HG02973 (cell line): ENCODE results near the gene SCAPER.
"Not testable (repeated sequence)": the region's sequence is repeated elsewhere in the genome, so short reads cannot be mapped to it uniquely, and the experiment has no call there.

Experiments
- ATAC-seq: cut with Tn5 transposase; IDR thresholded peaks from one replicate; pipeline ENCODE4 v1.9.1; 2021; ENCODE audit warnings: moderate library complexity; ENCODE audit not compliant: unreplicated experiment

SCAPER gene

GRCh38 chr15:76787273-76787672 is 117.9 kb downstream of the SCAPER start:
- ATAC-seq = no peak

- no peak for ATAC-seq
Measured at GRCh38 chr15:76776969-76777368, 128.2 kb downstream of the SCAPER start.

GRCh38 chr15:76776480-76776879 is 128.7 kb downstream of the SCAPER start:
- ATAC-seq = no peak

- no peak for ATAC-seq
Measured at GRCh38 chr15:76773234-76773633, 131.9 kb downstream of the SCAPER start.

GRCh38 chr15:76772776-76773175 is 132.4 kb downstream of the SCAPER start:
- ATAC-seq = no peak

- no peak for ATAC-seq
Measured at GRCh38 chr15:76764004-76764403, 141.1 kb downstream of the SCAPER start.

- ATAC-seq = no peak
Measured at GRCh38 chr15:76763554-76763953, 141.6 kb downstream of the SCAPER start.

GRCh38 chr15:76756381-76756780 is 148.8 kb downstream of the SCAPER start:
- ATAC-seq = no peak

GRCh38 chr15:76753771-76754170 is 151.4 kb downstream of the SCAPER start:
- no peak for ATAC-seq

GRCh38 chr15:76753131-76753530 is 152.0 kb downstream of the SCAPER start:
- ATAC-seq = no peak

GRCh38 chr15:76752549-76752948 is 152.6 kb downstream of the SCAPER start:
- no peak for ATAC-seq

GRCh38 chr15:76737573-76737972 is 167.6 kb downstream of the SCAPER start:
- ATAC-seq = no peak

GRCh38 chr15:76732321-76732720 is 172.8 kb downstream of the SCAPER start:
- ATAC-seq = not testable (repeated sequence)

- no peak for ATAC-seq
Measured at GRCh38 chr15:76730262-76730661, 174.9 kb downstream of the SCAPER start.

GRCh38 chr15:76718863-76719262 is 186.3 kb downstream of the SCAPER start:
- ATAC-seq = no peak

- ATAC-seq = no peak
Measured at GRCh38 chr15:76714950-76715349, 190.2 kb downstream of the SCAPER start.

- ATAC-seq = no peak
Measured at GRCh38 chr15:76711351-76711827, 193.8 kb downstream of the SCAPER start.

- ATAC-seq = not testable (repeated sequence)
Measured at GRCh38 chr15:76704032-76704431, 201.1 kb downstream of the SCAPER start.

- ATAC-seq = no peak
Measured at GRCh38 chr15:76696840-76697239, 208.3 kb downstream of the SCAPER start.

GRCh38 chr15:76692546-76692945 is 212.6 kb downstream of the SCAPER start:
- ATAC-seq = not testable (repeated sequence)

- ATAC-seq = not testable (repeated sequence)
Measured at GRCh38 chr15:76687592-76687991, 217.5 kb downstream of the SCAPER start.

- ATAC-seq = no peak
Measured at GRCh38 chr15:76684002-76684401, 221.1 kb downstream of the SCAPER start.

GRCh38 chr15:76682833-76683232 is 222.3 kb downstream of the SCAPER start:
- no peak for ATAC-seq

- no peak for ATAC-seq
Measured at GRCh38 chr15:76682259-76682658, 222.9 kb downstream of the SCAPER start.
